Measurements from ENCODE around the gene S1PR2.

S1PR2 gene

GRCh38 chr19:10230861-10231611 is at the start of gene S1PR2:
S1PR2 (minus strand) TSS chr19:10231331; CDS start chr19:10224905, 6,426 bp downstream.
- peak; percentile 93 for DNase-seq (ENCODE audit: low spot score)

GRCh38 chr19:10279737-10280442 is 48.8 kb upstream of the S1PR2 start:
- no peak for DNase-seq (ENCODE audit: low spot score)

GRCh38 chr19:10278935-10279334 is 47.8 kb upstream of the S1PR2 start:
- DNase-seq (ENCODE audit: low spot score): no peak

- DNase-seq (ENCODE audit: low spot score): no peak
Measured at GRCh38 chr19:10277795-10278589, 46.9 kb upstream of the S1PR2 start.

GRCh38 chr19:10274589-10274988 is 43.5 kb upstream of the S1PR2 start:
- no peak for DNase-seq (ENCODE audit: low spot score)

GRCh38 chr19:10271543-10272086 is 40.5 kb upstream of the S1PR2 start:
- no peak for DNase-seq (ENCODE audit: low spot score)

GRCh38 chr19:10270616-10271394 is 39.7 kb upstream of the S1PR2 start, which contains the start of gene ICAM1:
ICAM1 (plus strand) TSS chr19:10271120; CDS start chr19:10271160, 40 bp downstream.
- peak; percentile 74 for DNase-seq (ENCODE audit: low spot score)

- no peak for DNase-seq (ENCODE audit: low spot score)
Measured at GRCh38 chr19:10270180-10270615, 39.1 kb upstream of the S1PR2 start.

GRCh38 chr19:10269333-10270179 is 38.4 kb upstream of the S1PR2 start:
- DNase-seq (ENCODE audit: low spot score): peak; percentile 86

GRCh38 chr19:10268071-10268470 is 36.9 kb upstream of the S1PR2 start:
- DNase-seq (ENCODE audit: low spot score): no peak

GRCh38 chr19:10266706-10267105 is 35.6 kb upstream of the S1PR2 start:
- DNase-seq (ENCODE audit: low spot score): no peak

GRCh38 chr19:10262771-10263170 is 31.6 kb upstream of the S1PR2 start:
- no peak for DNase-seq (ENCODE audit: low spot score)

GRCh38 chr19:10260141-10260584 is 29.0 kb upstream of the S1PR2 start:
- no peak for DNase-seq (ENCODE audit: low spot score)

GRCh38 chr19:10259162-10259905 is 28.2 kb upstream of the S1PR2 start:
- peak; percentile 83 for DNase-seq (ENCODE audit: low spot score)

- no peak for DNase-seq (ENCODE audit: low spot score)
Measured at GRCh38 chr19:10258080-10258710, 27.1 kb upstream of the S1PR2 start.

- DNase-seq (ENCODE audit: low spot score): no peak
Measured at GRCh38 chr19:10256970-10257615, 26.0 kb upstream of the S1PR2 start.

GRCh38 chr19:10256551-10256950 is 25.4 kb upstream of the S1PR2 start:
- no peak for DNase-seq (ENCODE audit: low spot score)

GRCh38 chr19:10255358-10255757 is 24.2 kb upstream of the S1PR2 start:
- no peak for DNase-seq (ENCODE audit: low spot score)

GRCh38 chr19:10254244-10254643 is 23.1 kb upstream of the S1PR2 start:
- no peak for DNase-seq (ENCODE audit: low spot score)

All from iPS-NIHi11 (cell line).